Loucy (cell line): ENCODE results near the gene RNFT1.
"Not testable (repeated sequence)": the region's sequence is repeated elsewhere in the genome, so short reads cannot be mapped to it uniquely, and the experiment has no call there.

Experiments used
- H2AFZ ChIP-seq: fragments of 200-600 bp; sonication (generic); 2 replicates; pipeline ENCODE4 v1.6.0; 2016; ENCODE audit warnings: antibody characterized with exemption, mild to moderate bottlenecking, low read length, moderate library complexity
- H3F3A ChIP-seq: fragments of 200-600 bp; 2 replicates; pipeline ENCODE4 v1.6.0; 2016; ENCODE audit warnings: antibody characterized with exemption, low read depth, mild to moderate bottlenecking
- H3K27me3 ChIP-seq: fragments of 200-600 bp; sonication (generic); 2 replicates; pipeline ENCODE4 v1.6.1; 2014; ENCODE audit warnings: low read length, mild to moderate bottlenecking; ENCODE audit not compliant: insufficient read depth, poor library complexity, severe bottlenecking
- H3K36me3 ChIP-seq: fragments of 200-600 bp; sonication (generic); 2 replicates; pipeline ENCODE4 v1.6.1; 2016; ENCODE audit warnings: low read length; ENCODE audit not compliant: insufficient read depth
- H3K4me1 ChIP-seq: fragments of 200-600 bp; sonication (generic); 2 replicates; pipeline ENCODE4 v1.5.1; 2014; ENCODE audit warnings: low read length, mild to moderate bottlenecking; ENCODE audit not compliant: insufficient read depth, poor library complexity, severe bottlenecking
- H3K4me2 ChIP-seq: fragments of 200-600 bp; sonication (generic); 2 replicates; pipeline ENCODE4 v1.6.0; 2014; ENCODE audit warnings: antibody characterized with exemption, low read length, low read depth, mild to moderate bottlenecking; ENCODE audit not compliant: poor library complexity, severe bottlenecking
- H3K4me3 ChIP-seq: fragments of 200-600 bp; sonication (generic); 2 replicates; pipeline ENCODE4 v1.5.1; 2014; ENCODE audit warnings: low read length, mild to moderate bottlenecking, mixed read lengths; ENCODE audit not compliant: poor library complexity, severe bottlenecking
- H3K79me2 ChIP-seq: fragments of 200-600 bp; sonication (generic); 2 replicates; pipeline ENCODE4 v1.6.1; 2014; ENCODE audit warnings: low read length; ENCODE audit not compliant: insufficient read depth
- H3K9ac ChIP-seq: fragments of 200-600 bp; sonication (generic); 2 replicates; pipeline ENCODE4 v1.6.0; 2014; ENCODE audit warnings: mild to moderate bottlenecking, low read depth, low read length, moderate library complexity; ENCODE audit not compliant: poor library complexity, severe bottlenecking
- H3K9me2 ChIP-seq: fragments of 200-600 bp; sonication (generic); replicated peaks from 2 replicates; pipeline ENCODE4 v1.6.1; 2016; ENCODE audit warnings: low read depth, low read length, mixed read lengths
- H3K9me3 ChIP-seq: fragments of 200-600 bp; sonication (generic); 2 replicates; pipeline ENCODE4 v1.6.1; 2014; ENCODE audit warnings: mild to moderate bottlenecking, antibody characterized with exemption, low read length, low read depth; ENCODE audit not compliant: insufficient read depth
- H4K20me1 ChIP-seq: fragments of 200-600 bp; sonication (generic); 2 replicates; pipeline ENCODE4 v1.6.0; 2014; ENCODE audit warnings: antibody characterized with exemption, low read length, mild to moderate bottlenecking; ENCODE audit not compliant: insufficient read depth, poor library complexity, severe bottlenecking
- CTCF ChIP-seq: fragments of 200-600 bp; sonication (generic); conservative IDR thresholded peaks from 2 replicates; pipeline ENCODE4 v1.5.1; 2014; ENCODE audit warnings: mild to moderate bottlenecking, antibody characterized with exemption, low read length
- EZH2phosphoT487 ChIP-seq: fragments of 200-600 bp; IDR thresholded peaks from 2 replicates; pipeline ENCODE4 v1.6.1; 2018; ENCODE audit warnings: antibody characterized with exemption, mild to moderate bottlenecking, moderate library complexity, borderline replicate concordance

RNFT1 gene

DNA sequence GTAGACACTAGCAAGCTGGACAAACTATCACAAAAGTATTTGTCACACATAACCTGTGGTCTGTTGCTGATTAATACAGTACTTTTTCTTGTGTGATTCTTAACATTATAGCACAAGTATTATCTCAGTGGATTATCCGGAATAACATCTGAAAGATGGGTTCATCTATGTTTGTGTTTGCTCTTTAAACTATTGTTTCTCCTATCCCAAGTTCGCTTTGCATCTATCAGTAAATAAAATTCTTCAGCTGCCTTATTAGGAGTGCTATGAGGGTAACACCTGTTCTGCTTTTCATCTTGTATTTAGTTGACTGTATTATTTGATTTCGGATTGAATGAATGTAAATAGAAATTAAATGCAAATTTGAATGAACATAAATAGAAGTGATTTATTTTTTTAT, 14.5 kb downstream of the RNFT1 start:
- Histone ChIP-seq H3K36me3 (peaks cover 35% of the 10 kb centered on the region; the same call in 1 of the 2 replicates), H3K9me3 (no peaks in the 10 kb centered on the region), H3F3A (no peaks in the 10 kb centered on the region), H4K20me1 (no peaks in the 10 kb centered on the region), H3K27me3 (no peaks in the 10 kb centered on the region), H3K4me2 (no peak overlapping the region), H2AFZ (no peak overlapping the region), H3K9me2 (no peaks in the 10 kb centered on the region), H3K4me3 (no peak overlapping the region), H3K79me2 (no peaks in the 10 kb centered on the region), H3K4me1 (no peaks in the 10 kb centered on the region), H3K9ac (no peak overlapping the region)
- no peak for TF ChIP-seq EZH2phosphoT487
- no peak for TF ChIP-seq CTCF

DNA sequence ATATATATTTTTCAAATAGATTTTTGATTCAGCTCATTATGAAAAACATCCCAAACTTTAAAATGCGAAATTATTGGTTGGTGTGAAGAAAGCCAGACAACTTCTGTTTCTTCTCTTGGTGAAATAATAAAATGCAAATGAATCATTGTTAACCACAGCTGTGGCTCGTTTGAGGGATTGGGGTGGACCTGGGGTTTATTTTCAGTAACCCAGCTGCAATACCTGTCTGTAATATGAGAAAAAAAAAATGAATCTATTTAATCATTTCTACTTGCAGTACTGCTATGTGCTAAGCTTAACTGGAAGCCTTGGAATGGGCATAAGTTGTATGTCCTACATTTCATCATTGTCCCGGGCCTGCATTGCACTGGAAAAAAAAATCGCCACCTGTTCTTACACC, 17.2 kb downstream of the RNFT1 start:
- not testable (repeated sequence) for H3K9ac ChIP-seq, H3K4me2 ChIP-seq, H3K9me2 ChIP-seq, H4K20me1 ChIP-seq, H3K4me3 ChIP-seq, H3K9me3 ChIP-seq, H3K27me3 ChIP-seq, H3K79me2 ChIP-seq, H3F3A ChIP-seq, H2AFZ ChIP-seq, H3K4me1 ChIP-seq
- peaks cover 54% of the 10 kb centered on the region; the same call in 1 of the 2 replicates for H3K36me3 ChIP-seq

DNA sequence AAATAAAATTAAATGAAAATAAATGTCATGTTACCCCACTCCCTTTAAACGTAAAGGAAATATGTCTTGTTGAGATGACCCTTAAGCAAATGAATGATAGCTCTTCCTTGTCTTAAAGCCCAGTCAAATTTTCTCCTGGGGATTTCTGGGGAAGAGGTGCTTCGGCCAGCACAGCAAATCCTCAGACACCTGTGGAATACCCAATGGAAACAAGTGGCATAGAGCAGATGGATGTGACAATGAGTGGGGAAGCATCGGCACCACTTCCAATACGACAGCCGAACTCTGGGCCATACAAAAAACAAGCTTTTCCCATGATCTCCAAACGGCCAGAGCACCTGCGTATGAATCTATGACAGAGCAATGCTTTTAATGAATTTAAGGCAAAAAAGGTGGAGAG, 18.1 kb downstream of the RNFT1 start:
- H3F3A ChIP-seq, H4K20me1 ChIP-seq, H3K4me2 ChIP-seq, H3K4me1 ChIP-seq, H3K79me2 ChIP-seq, H3K4me3 ChIP-seq, H2AFZ ChIP-seq, H3K9me3 ChIP-seq, H3K27me3 ChIP-seq, H3K9ac ChIP-seq, H3K9me2 ChIP-seq: not testable (repeated sequence)
- peaks cover 58% of the 10 kb centered on the region; the same call in 1 of the 2 replicates for H3K36me3 ChIP-seq

DNA sequence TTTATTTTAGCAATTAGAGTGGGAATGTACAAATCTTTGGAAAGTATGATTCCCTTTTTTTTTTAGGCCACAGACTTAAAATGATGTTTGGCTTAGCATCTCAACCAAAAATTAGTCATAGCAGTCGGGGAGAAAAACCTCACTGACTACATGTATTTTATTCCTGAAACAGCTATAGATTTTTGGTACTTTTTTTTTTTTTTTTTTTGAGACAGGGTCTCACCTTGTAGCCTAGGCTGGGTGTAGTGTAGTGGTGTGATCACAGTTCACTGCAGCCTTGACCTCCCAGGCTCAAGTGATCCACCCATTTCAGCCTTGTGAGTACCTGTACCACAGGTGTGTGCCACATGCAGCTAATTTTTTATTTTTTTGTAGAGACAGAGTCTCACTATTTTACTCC, 23.4 kb downstream of the RNFT1 start:
- Histone ChIP-seq H3K4me2 (no peak overlapping the region), H3K4me3 (no peak overlapping the region), H3K36me3 (peaks cover 69% of the 10 kb centered on the region; the same call in 1 of the 2 replicates), H3F3A (no peaks in the 10 kb centered on the region), H3K9me3 (no peaks in the 10 kb centered on the region), H2AFZ (no peak overlapping the region), H4K20me1 (no peaks in the 10 kb centered on the region), H3K27me3 (no peaks in the 10 kb centered on the region), H3K9me2 (no peaks in the 10 kb centered on the region), H3K9ac (no peak overlapping the region), H3K79me2 (no peaks in the 10 kb centered on the region), H3K4me1 (no peaks in the 10 kb centered on the region)
- no peak for TF ChIP-seq EZH2phosphoT487

DNA sequence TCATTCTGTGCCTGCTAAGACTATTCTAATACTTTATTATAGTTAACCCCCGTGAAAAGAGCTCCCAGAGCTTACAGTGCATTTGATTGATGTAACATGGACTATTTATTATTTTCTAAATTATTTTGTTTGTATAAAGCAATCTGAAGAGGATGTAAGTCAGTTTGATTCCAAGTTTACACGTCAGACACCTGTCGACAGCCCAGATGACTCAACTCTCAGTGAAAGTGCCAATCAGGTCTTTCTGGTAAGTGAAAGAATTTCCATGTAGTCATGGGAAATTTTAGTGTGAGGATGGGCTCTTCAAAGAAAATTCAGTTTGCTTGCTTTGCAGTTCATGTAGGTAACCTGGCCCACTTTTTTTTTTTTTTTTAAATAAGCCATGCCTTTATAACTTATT, 23.8 kb downstream of the RNFT1 start:
- not testable (repeated sequence) for H3K9me3 ChIP-seq, H3K4me2 ChIP-seq, H3K9ac ChIP-seq, H3K4me1 ChIP-seq, H3F3A ChIP-seq, H3K27me3 ChIP-seq, H3K4me3 ChIP-seq, H3K9me2 ChIP-seq, H4K20me1 ChIP-seq, H3K79me2 ChIP-seq, H2AFZ ChIP-seq
- peaks cover 67% of the 10 kb centered on the region; the same call in 1 of the 2 replicates for H3K36me3 ChIP-seq

DNA sequence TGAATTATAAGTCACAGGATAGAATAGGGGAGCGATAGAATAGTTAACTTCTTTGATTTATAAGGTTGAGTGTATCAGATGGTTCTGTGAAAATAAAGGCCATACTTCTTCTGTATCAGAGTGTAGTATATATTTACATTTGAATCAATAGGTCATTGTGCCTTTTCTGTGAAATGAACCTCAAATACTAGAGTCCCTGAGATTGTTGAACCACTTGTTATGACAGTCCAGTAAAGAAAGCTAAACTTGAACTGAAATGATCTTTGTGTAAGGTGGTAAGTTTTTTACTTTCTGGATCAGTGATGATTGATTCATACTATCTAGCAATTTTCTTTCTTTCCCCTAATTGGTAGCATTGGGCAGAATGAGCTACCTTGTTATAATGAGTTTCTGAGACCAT, 31.2 kb downstream of the RNFT1 start:
- H3K4me1 ChIP-seq, H3F3A ChIP-seq, H3K9ac ChIP-seq, H3K79me2 ChIP-seq, H4K20me1 ChIP-seq, H3K4me2 ChIP-seq, H3K27me3 ChIP-seq, H3K9me3 ChIP-seq, H2AFZ ChIP-seq, H3K9me2 ChIP-seq, H3K4me3 ChIP-seq: not testable (repeated sequence)
- H3K36me3 ChIP-seq, result peaks cover 74% of the 10 kb centered on the region; the same call in 1 of the 2 replicates

GRCh38 chr17:59930768-59931167, 33.8 kb downstream of the RNFT1 start:
- not testable (repeated sequence) for H3F3A ChIP-seq, H3K4me3 ChIP-seq, H3K4me2 ChIP-seq, H3K27me3 ChIP-seq, H3K79me2 ChIP-seq, H3K9ac ChIP-seq, H3K4me1 ChIP-seq, H3K9me3 ChIP-seq, H2AFZ ChIP-seq, H4K20me1 ChIP-seq, H3K9me2 ChIP-seq
- peaks cover 68% of the 10 kb centered on the region; the same call in 1 of the 2 replicates for H3K36me3 ChIP-seq
